NCI-H1092 (cell line): Measurements from ENCODE around the gene UBALD2.
"Not testable (repeated sequence)": the region's sequence is repeated elsewhere in the genome, so short reads cannot be mapped to it uniquely, and the experiment has no call there.

Source experiments
- DNase-seq: peaks from one replicate; lab custom pipeline; 2025; lab: John Stamatoyannopoulos, UW

UBALD2 gene

GRCh38 chr17:76244721-76245120 lies 20.4 kb upstream of the UBALD2 start:
- not testable (repeated sequence) for DNase-seq

GRCh38 chr17:76246080-76247066 lies 18.8 kb upstream of the UBALD2 start:
- DNase-seq = no peak

- DNase-seq = no peak
Measured at GRCh38 chr17:76247304-76247703, 17.8 kb upstream of the UBALD2 start.

- no peak for DNase-seq
Measured at GRCh38 chr17:76248013-76248782, 16.9 kb upstream of the UBALD2 start.

GRCh38 chr17:76250141-76250540 lies 15.0 kb upstream of the UBALD2 start:
- DNase-seq = no peak

- DNase-seq = no peak
Measured at GRCh38 chr17:76251478-76252039, 13.6 kb upstream of the UBALD2 start.

- DNase-seq = no peak
Measured at GRCh38 chr17:76252040-76252954, 12.9 kb upstream of the UBALD2 start.

- DNase-seq = not testable (repeated sequence)
Measured at GRCh38 chr17:76252967-76253766, 12.0 kb upstream of the UBALD2 start.

GRCh38 chr17:76253841-76254240 lies 11.3 kb upstream of the UBALD2 start:
- DNase-seq = no peak

GRCh38 chr17:76254275-76254674 lies 10.9 kb upstream of the UBALD2 start:
- DNase-seq = no peak

GRCh38 chr17:76255801-76256429 lies 9.2 kb upstream of the UBALD2 start:
- DNase-seq = no peak

- not testable (repeated sequence) for DNase-seq
Measured at GRCh38 chr17:76256430-76257050, 8.6 kb upstream of the UBALD2 start.

GRCh38 chr17:76260220-76260619 lies 4.9 kb upstream of the UBALD2 start:
- DNase-seq = no peak

GRCh38 chr17:76260669-76261068 lies 4.5 kb upstream of the UBALD2 start:
- DNase-seq = no peak

- DNase-seq = no peak
Measured at GRCh38 chr17:76261421-76262215, 3.5 kb upstream of the UBALD2 start.

GRCh38 chr17:76262732-76263344 lies 2.3 kb upstream of the UBALD2 start:
- DNase-seq = no peak

GRCh38 chr17:76263896-76264295 lies 1.3 kb upstream of the UBALD2 start:
- no peak for DNase-seq

GRCh38 chr17:76264425-76264754 lies 758 bp upstream of the UBALD2 start:
- DNase-seq = no peak
